ENCODE results near the gene SLC22A4.

SLC22A4 gene

DNA sequence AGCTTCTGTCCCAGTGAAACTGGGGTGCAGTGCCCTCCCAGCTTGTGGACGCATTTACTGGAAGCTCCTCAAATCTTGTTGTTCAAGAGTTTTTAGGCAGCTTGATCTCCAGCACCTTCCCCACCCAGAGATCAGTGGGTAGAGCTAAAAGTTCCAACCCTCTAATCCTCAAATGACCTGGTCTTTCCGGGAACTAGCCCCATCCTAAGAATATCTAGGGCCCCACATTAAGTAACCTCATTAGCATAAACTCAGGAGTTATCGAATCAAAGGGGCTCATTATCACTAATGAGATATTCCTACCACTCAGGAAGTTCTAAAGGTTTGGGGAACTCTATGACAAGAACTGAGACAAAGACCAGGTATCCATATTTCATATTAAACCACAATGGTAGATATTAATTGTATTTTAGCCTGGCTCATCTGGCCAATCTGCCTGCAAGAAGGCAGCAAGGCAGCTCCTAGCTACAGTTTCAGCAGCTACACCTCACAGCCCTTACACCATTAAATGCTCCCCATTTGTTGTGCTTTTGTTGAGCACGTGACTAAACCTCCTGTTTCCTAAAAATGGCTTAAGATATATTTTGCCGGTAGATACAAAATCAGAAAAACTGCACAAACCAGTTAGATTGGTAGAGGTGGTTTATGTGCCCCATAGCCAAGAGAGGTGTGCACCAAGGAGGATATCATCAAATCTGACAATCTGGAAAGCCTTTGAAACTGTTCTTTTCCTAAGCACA lies 50.8 kb downstream of the SLC22A4 start:
- no peak for DNase-seq

DNA sequence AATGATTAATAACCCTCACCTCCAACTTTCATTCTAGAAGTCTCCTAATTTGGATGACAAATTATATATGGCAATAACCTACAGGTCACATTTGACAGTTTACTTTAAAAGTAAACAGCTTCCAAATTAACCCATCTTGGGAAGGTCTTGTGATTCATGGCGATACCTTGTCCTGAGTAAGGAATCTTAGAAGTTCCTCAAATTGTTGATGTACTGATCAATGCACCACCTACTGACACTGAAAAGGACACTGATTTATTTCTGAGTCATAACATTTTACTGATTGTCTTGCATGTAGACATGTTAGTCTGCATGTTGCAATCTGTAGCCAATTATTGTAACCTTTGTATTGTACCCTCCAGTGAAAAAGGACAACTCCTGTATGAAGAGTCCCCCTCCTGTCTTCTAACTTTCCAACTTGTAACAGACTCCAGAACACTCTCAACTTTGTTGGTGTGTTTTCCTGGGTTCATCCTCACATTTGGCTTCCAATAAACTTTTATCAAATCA lies 59.3 kb downstream of the SLC22A4 start:
- no peak for DNase-seq

DNA sequence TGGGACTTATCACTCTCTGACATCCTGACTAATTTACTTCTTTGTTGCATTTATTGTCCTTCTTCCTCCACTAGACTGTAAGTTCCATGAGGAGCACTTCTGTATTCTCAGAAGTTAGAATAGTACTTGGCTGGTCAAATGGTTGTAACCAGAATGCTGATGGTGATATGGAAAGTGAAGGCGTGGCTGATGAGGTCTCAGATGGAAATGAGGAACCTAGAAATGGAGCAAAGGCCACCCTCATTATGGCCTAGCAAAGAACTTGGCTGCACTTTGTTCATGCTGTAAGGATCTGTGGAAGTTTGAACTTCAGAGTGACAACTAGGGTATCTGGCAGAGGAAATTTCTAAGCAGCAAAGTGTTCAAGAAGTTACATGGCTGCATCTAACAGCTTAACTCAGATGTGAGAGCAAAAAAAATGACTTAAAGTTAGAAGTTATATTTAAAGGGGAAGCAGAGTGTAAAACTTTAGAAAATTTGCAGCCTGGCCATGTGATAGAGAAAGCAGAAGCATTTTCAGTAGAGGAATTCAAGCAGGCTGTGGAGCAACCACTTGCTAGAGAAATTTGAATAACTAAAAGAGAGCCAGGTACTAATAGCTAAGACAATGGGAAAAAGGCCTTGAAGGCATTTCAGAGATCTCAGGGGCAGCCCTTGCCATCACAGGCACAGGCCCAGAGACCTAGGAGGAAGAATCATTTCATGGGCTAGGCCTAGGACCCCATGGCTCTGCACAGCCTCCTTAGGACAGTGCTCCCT lies 60.4 kb downstream of the SLC22A4 start:
- DNase-seq = no peak

DNA sequence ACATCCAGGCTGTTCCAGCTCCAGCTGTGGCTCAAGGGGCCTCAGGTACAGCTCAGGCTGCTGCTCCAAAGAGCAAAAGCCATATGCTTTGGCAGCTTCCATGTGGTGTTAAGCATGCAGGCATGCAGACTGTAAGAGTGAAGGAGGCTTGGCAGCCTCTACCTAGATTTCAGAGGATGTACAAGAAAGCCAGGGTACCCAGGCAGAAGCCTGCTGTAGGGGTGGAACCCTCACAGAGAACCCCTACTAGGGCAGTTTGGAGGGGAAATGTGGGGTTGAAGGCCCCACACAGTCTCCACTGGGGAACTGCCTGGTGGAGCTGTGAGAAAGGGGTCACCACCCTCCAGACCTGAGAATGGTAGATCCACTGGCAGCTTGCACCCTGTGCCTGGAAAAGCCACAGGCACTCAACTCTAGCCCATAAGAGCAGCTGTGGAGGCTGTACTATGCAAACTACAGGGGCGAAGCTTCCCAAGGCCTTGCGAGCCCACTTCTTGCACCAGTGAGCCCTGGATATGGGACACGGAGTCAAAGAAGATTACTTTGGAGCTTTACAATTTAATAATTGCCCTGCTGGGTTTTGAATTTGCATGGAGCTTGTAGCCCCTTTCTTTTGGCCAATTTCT lies 61.1 kb downstream of the SLC22A4 start:
- DNase-seq = no peak

DNA sequence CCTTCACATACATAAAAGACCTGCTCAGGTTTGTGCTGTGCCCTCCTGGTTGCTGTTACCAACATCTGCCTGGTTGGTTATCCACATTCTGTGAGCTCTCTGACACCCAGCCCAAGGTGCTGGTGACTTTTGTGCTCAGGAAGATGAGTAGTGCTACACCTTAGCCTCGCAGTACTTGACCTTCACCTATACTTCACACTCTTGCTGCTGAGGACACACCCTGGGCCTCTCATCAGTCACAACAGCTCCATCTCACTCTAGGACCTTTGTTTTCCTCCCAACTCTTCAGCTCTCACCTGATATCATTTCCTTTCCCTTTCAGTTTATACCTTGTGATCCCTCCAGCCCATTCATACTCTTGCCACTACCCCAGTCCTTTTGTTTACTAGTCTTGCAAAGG lies 64.6 kb downstream of the SLC22A4 start:
- DNase-seq = no peak

DNA sequence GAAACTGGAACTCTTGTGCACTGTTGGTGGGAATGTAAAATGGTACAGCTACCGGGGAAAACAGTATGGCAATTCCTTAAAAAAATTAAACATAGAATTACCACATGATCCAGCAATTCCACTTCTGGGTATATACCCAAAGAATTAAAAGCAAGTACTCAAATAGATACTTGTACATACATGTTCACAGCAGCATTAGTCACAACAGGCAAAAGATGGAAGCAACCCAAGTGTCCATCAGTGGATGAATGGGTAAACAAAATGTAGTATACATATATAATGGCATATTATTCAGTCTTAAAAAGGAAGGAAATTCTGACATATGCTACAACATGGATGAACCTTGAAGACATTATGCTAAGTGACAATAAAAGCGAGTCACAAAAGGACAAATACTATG lies 67.9 kb downstream of the SLC22A4 start:
- no peak for DNase-seq

DNA sequence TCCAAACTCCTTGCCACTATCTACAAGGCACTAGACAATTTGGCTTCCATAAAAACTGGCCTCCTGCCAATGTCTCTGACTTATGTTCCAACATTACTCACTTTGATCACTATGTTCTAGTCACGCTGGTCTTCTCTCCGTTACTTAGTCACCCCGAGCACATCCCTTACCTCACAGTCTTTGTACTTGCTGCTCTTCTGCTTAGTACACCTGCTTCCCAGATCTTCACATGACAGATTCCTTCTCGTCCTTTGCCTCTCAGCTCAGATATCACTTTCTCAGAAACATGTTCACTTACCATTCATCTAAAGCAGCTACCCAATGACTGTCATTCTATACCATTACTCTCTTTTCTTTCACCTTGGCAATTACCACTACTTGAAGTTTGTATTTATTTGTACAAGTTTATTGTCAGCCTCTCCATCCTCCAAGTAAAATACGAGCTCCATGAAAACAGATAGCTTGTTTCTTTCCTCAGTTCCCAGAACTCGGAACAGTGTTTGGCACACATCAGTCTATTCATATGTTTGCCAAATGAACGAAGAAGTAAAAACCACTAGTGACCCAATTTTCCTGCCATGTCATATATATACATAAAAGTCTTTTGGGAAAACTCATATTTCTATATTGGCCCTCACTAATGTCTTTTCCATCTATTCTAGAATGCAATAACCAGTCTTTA lies 69.4 kb downstream of the SLC22A4 start:
- DNase-seq = peak; percentile 7

DNA sequence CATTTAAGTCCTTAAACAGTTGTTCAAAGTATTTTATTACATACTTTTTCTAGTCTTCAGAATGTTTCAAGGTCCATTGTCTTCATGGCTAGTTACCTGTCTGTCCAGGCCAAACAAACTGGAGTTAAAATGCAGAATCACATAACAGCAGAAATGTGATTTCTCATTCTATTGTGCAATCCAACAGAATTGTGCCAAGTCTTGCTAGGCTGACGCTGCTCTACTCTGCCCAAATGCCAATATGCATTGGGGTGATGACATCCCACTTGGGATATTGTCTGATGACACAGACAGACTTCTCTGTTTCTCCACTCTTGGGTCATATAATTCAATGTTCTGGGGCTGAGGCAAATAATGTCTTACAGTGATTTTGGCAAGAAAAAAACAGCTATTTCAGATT lies 70.1 kb downstream of the SLC22A4 start:
- peak; percentile 18 for DNase-seq

DNA sequence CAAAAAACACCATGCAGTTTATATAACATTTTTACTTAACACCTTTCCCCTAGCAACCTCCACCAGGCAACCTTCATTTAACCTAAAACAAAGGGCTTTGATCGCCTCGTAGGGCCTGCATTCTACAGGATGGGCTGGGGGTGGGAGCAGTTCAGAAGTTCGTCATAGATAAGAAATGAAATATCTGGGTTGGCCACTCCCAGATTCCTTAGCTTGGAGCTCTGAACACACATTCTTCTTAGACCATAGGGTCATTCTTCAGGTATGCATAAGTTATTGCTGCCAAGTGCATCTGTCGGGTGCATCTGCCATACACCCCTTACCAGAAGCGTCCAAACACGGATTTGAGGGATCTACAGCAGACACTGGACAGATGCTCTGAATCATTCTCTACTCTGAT lies 71.0 kb downstream of the SLC22A4 start:
- DNase-seq = peak; percentile 63

DNA sequence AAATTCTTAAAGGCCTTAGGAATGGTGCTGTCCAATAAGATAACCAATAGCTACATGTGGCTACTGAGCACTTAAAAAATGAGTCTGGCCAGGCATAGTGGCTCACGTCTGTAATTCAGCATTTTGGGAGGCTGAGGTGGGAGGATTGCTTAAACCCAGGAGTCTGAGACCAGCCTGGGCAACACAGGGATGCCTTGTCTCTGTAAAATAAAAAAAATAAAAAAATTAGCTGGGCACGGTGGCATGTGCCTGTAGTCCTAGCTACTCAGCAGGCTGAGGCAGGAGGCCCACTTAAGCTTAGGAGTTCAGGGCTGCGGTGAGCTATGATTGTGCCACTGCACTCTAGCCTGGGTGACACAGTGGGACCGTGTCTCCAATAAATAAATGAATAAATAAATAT lies 74.0 kb downstream of the SLC22A4 start:
- peak; percentile 7 for DNase-seq

DNA sequence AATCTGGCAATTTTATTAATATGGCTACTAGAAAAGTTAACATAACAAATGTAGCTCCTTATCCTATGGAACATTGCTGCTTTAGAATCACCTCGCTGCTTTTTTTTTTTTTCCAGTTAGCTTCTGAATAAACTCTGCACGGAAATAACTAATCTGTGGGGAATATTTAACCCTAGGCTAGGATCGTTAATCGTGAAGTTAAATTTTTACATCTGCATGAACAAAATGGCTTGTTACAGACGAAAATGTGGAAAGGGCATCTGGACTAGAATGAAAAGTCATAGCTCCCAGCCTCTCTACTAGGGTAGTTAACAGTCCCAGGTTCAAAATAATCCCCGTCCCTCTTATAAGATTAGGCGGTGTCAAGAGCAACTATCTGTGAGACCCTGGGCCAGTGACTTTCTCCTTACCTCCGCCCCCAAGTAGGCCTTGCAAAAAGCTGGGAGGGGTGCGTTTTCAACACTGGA lies 74.8 kb downstream of the SLC22A4 start:
- DNase-seq = no peak

DNA sequence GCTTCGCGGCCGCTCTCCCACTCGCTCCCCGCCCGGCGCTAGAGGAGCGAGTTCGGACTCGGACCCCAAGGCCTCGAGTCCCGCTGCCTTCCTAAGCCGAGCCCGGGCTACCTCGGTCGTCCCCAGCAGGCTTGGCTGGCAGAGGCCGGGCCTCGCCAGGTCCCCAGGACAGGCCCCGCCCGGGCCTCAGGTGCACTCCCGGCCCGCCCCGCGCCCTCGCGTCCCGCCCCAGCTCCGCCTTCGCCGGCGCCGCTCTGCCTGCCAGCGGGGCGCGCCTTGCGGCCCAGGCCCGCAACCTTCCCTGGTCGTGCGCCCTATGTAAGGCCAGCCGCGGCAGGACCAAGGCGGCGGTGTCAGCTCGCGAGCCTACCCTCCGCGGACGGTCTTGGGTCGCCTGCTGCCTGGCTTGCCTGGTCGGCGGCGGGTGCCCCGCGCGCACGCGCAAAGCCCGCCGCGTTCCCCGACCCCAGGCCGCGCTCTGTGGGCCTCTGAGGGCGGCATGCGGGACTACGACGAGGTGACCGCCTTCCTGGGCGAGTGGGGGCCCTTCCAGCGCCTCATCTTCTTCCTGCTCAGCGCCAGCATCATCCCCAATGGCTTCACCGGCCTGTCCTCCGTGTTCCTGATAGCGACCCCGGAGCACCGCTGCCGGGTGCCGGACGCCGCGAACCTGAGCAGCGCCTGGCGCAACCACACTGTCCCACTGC lies 75.4 kb downstream of the SLC22A4 start, which contains the start of gene SLC22A5:
Gene SLC22A5 (plus strand): TSS at position 237 of the 707 bp plus-strand sequence. CDS start 263 bp downstream, at position 500.
- peak; percentile 93 for DNase-seq

DNA sequence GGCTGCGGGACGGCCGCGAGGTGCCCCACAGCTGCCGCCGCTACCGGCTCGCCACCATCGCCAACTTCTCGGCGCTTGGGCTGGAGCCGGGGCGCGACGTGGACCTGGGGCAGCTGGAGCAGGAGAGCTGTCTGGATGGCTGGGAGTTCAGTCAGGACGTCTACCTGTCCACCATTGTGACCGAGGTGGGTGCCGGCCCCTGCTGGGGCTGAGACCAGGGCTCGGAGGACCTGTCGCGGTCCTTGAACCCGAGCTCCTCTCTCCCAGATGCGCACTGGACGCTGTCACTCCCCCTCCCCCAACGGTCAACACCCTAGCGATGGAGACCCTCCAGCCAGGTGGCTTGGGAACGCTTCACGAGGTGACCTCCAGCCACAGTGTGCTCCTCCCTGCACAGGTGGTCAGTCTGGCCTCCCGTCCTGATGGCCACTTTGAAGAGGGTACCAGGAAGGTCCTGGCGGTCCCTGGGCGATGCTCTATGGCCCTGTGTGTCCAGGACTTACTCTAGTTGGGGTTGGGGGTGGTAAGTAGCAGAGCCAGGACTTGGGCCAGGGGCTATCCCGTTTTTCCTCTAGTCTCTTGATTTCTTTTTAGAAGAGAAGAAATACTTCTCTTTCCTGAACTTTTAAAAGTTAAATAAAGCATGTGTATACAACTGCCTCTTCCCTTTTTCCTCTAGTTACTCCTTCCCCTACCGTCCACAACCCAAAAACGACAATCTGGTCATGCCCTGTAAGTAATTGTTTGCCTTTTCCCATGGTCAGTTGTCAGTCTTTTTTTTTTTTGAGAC lies 76.2 kb downstream of the SLC22A4 start:
- DNase-seq = no peak

DNA sequence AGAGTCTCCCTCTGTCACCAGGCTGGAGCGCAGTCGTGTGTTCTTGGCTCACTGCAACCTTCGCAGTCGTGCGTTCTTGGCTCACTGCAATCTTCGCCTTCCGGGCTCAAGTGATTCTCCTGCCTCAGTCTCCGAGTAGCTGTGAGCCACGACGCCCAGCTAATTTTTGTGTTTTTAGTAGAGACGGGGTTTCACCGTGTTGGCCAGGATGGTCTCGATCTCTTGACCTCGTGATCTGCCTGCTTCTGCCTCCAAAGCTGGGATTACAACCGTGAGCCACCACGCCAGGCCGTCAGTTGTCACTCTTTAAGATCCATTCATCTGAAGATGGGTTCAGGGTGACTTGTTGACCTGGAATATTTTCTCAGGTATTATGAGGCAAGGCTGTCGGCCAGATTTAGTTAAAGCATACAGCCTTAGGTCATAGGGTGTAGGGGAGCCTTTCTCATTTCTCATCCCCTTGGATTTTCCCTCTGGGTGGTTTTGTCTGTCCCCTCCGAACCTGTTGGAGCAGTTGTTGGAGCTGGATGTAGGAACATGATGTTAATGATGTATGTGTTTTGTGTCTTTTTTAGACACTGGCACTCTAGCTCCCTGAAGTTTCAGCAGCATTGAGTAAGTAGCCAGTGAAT lies 76.9 kb downstream of the SLC22A4 start:
- peak; percentile 41 for DNase-seq

DNA sequence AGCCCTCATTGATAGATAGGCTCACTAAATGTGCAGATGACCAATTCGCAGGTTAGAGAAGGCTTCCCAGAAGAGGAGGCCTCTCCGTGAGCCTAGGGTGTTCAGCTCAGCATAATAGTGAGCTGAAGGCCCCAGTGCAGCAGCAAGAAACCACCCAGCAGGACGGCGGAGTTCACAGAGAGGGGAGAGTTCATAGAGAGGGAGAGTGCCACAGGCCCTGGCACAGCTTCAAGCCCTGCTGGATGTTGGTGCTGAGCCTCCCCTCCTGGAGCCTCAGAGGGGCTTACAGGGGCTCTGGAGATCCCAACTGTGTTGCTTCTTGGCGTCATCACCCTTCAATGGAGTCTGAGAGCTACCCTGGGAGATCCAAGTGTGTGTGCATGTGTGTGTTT lies 77.4 kb downstream of the SLC22A4 start:
- no peak for DNase-seq

DNA sequence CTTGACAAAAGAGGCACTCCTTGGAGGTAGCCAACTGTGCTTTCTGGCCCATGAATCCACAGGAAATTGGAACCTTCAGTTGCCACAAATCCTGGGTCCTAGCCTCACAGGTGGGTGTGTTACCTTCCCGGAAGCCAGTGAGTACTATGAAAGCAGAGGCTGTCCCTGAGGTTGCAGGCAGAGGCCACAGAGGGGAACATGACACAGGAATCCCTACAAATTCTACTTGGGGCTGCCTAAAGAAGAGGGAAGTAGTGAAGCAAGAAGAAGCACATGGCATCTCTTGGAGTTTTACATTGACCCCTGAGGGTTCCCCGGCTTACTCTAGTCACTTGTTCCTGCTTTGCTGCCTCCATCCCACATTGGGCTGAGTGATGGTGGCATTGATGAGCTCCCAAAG lies 77.9 kb downstream of the SLC22A4 start:
- DNase-seq = peak; percentile 41

DNA sequence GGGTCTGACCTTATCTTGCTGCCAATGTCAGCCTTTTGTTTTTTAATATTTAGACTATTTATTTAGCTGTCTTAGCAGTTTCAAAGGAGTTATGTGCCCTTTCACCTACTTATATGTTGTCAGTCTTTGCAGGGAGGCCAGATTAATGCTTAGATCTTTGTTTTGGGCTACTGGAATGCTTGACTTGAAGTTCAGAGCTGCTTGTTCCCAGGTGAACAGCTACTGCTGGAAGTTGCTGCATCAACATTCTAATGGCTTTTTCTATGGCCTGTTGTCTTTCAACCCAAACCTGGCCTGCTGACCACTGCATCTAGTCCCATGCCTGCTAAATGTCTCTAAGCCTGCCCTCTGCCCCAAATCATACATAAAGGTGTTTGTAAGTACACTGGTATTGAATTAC lies 78.3 kb downstream of the SLC22A4 start:
- DNase-seq = peak; percentile 38

DNA sequence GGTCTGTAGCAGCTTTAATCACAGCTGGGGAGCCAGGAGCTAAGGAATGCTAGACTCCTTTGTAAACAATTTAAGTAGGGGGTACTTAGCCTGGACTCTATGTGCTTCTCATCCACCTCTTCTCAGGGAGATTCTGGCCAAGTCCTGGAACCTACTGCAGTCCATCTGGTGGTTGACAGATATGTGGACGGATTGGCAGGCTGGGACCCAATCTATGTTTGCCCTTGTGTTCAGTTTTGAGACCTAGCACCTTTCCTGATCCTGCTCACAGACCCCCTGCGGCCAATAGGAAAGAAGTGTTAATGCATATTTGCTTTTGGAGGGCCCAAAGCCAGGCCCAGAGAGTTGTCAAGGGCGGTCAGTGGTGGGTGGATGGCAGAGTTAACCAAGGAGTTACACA lies 81.8 kb downstream of the SLC22A4 start:
- DNase-seq = peak; percentile 28

DNA sequence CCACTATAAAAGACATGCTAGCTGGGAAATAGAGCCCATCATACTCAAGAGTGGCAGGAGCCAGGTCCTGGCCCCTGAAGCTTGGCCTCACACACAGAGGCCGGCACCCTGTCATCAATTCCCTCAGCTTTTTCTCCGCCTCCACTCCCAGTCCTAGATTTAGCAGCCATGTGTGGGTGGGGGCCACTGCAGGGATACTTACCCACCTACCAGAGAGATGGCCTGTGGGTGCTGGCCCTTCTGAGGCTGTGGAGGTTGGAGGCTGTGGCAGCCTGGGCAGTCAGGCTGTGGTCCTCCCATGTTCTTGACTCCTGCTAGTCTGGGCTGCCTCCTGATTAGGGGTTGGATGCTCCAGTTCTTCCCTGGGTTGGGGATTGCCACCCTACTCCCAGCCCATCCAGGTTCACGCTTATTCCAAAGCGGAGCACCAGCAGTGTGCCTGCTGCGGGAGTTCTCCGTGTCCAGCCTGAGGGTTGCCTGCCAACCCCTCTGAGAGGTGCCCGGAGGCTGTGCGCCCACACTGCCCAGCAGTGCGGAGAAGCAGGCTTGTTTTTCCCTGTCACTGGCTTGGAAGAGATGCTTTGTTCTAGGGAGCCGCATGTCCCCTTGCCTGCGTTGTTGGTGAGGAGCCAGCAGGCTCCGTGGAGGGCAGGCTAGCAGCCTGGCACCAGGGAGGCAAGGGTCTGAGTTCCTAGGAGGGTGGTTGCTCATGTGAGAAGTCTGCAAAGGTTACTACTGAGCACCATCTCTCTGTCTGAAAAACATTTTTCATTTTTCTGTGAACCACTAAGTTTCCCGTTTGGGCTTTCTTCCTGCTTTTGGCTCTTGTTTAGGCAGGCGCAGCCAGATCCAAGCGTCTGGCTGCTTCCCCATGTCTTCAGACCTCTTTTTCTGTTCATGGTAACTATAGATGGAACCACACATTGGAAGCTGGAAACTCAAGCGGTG lies 82.8 kb downstream of the SLC22A4 start:
- DNase-seq = peak; percentile 41

DNA sequence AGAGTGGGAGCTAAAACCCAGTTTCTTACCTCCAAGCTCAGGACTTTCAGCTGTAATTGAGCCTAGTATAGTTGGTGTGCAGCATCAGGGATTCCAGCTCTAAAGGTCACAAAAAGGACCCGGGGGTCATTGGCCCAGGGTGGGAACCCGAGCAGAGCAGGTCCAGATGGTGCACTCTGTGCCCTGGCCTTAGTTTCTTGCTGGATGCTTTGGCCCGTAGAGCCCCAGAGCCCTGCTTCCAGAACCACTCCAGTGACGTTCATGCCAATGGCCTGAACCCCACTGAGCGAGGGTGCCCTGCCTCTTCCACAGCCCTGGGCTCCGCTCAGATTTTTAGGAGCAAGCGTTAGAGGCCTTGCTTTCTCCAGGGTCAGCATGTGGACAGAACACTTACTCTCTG lies 83.5 kb downstream of the SLC22A4 start:
- peak; percentile 29 for DNase-seq

Data from islet precursor cell (in vitro differentiated cells).